ENCODE data around the gene HES4.

HES4 gene

GRCh38 chr1:999725-1000356, at the start of gene HES4:
Gene HES4, minus strand, starts transcription at chr1:1000097. Its CDS starts 124 bp downstream, at chr1:999973.
- DNase-seq = peak; percentile 61

GRCh38 chr1:1048765-1049164, 48.9 kb upstream of the HES4 start:
- no peak for DNase-seq

- no peak for DNase-seq
Observed at GRCh38 chr1:1047963-1048362, 48.1 kb upstream of the HES4 start.

GRCh38 chr1:1047407-1047806, 47.5 kb upstream of the HES4 start:
- DNase-seq = no peak

GRCh38 chr1:1046767-1047166, 46.9 kb upstream of the HES4 start:
- DNase-seq = no peak

- DNase-seq = no peak
Observed at GRCh38 chr1:1046243-1046642, 46.3 kb upstream of the HES4 start.

- DNase-seq = no peak
Observed at GRCh38 chr1:1045129-1045528, 45.2 kb upstream of the HES4 start.

- DNase-seq = no peak
Observed at GRCh38 chr1:1044455-1045078, 44.7 kb upstream of the HES4 start.

- DNase-seq = no peak
Observed at GRCh38 chr1:1043921-1044320, 44.0 kb upstream of the HES4 start.

GRCh38 chr1:1043411-1043810, 43.5 kb upstream of the HES4 start:
- no peak for DNase-seq

GRCh38 chr1:1042835-1043234, 42.9 kb upstream of the HES4 start:
- DNase-seq = no peak

GRCh38 chr1:1041873-1042272, 42.0 kb upstream of the HES4 start:
- no peak for DNase-seq

- no peak for DNase-seq
Observed at GRCh38 chr1:1041092-1041523, 41.2 kb upstream of the HES4 start.

- peak; percentile 16 for DNase-seq
Observed at GRCh38 chr1:1040004-1040991, 40.4 kb upstream of the HES4 start.

- no peak for DNase-seq
Observed at GRCh38 chr1:1039145-1039910, 39.4 kb upstream of the HES4 start.

- DNase-seq = no peak
Observed at GRCh38 chr1:1038694-1039093, 38.8 kb upstream of the HES4 start.

GRCh38 chr1:1037366-1038327, 37.8 kb upstream of the HES4 start:
- DNase-seq = no peak

- DNase-seq = no peak
Observed at GRCh38 chr1:1035291-1035943, 35.5 kb upstream of the HES4 start.

- no peak for DNase-seq
Observed at GRCh38 chr1:1034439-1034781, 34.5 kb upstream of the HES4 start.

GRCh38 chr1:1033731-1034438, 34.0 kb upstream of the HES4 start:
- no peak for DNase-seq
